HEK293 (cell line): ENCODE measurements around the gene TMEM151B.
A peak's percentile ranks its signal among the peaks of the same experiment; 100 is the strongest.

Source experiments
- CTCF ChIA-PET: fragments of 350-600 bp; formaldehyde crosslinking; extraction: SDS; loops from one replicate; lab custom pipeline; 2021; ENCODE audit warnings: antibody characterized with exemption; lab: Yijun Ruan, JAX
- POLR2A ChIA-PET: fragments of 300-600 bp; formaldehyde crosslinking; extraction: SDS; loops from one replicate; lab custom pipeline; 2020; ENCODE audit warnings: antibody characterized with exemption, inconsistent platforms; lab: Yijun Ruan, JAX
- H3K27ac ChIP-seq: fragments of 200-500 bp; sonication (Bioruptor generic); 2 replicates; pipeline ENCODE4 v1.5.1; 2014; ENCODE audit warnings: low read depth, low read length, control low read depth, inconsistent platforms; ENCODE audit errors: extremely low read depth
- H3K36me3 ChIP-seq, 2 experiments: fragments of 200-500 bp in 1 of 2; sonication (Bioruptor generic) in 1 of 2; 1 replicate in 1 of 2; 2 replicates in 1 of 2; pipeline ENCODE4 v1.5.1; 2014 to 2017; ENCODE audit warnings: inconsistent platforms in 2 of 2, low read length in 2 of 2; ENCODE audit not compliant: control insufficient read depth in 2 of 2, insufficient read depth in 1 of 2
- H3K4me1 ChIP-seq: fragments of 200-500 bp; sonication (Bioruptor generic); 2 replicates; pipeline ENCODE4 v1.5.1; 2014; ENCODE audit warnings: mild to moderate bottlenecking, low read length, inconsistent platforms; ENCODE audit not compliant: control insufficient read depth, insufficient read depth
- H3K4me3 ChIP-seq: 2 replicates; pipeline ENCODE4 v1.5.1; 2011; ENCODE audit warnings: low read depth, mild to moderate bottlenecking, control low read depth, low read length, moderate library complexity
- H3K9me3 ChIP-seq: fragments of 200-500 bp; sonication (Bioruptor generic); 2 replicates; pipeline ENCODE4 v1.5.1; 2014; ENCODE audit warnings: low read depth, low read length, inconsistent platforms; ENCODE audit not compliant: control insufficient read depth, insufficient read depth
- HOXC10 ChIP-seq: sonication (generic); formaldehyde crosslinking; IDR thresholded peaks from 2 replicates; pipeline ENCODE4 v1.8.1; 2023; ENCODE audit warnings: mild to moderate bottlenecking, missing genetic modification reagents
- KLF10 ChIP-seq: fragments of 450-650 bp; IDR thresholded peaks from 2 replicates; pipeline ENCODE4 v1.5.1; 2018; ENCODE audit warnings: missing biosample characterization, mild to moderate bottlenecking, missing genetic modification characterization
- KLF17 ChIP-seq: fragments of 450-650 bp; formaldehyde crosslinking; IDR thresholded peaks from 2 replicates; pipeline ENCODE4 v1.5.1; 2016; ENCODE audit warnings: missing biosample characterization, missing genetic modification characterization
- KLF9 ChIP-seq: fragments of 450-650 bp; formaldehyde crosslinking; IDR thresholded peaks from 2 replicates; pipeline ENCODE4 v1.5.1; 2016; ENCODE audit warnings: missing biosample characterization, missing genetic modification characterization, low read depth
- REST ChIP-seq: fragments of 450-650 bp; formaldehyde crosslinking; IDR thresholded peaks from 2 replicates; pipeline ENCODE4 v1.5.1; 2016; ENCODE audit warnings: missing biosample characterization, missing genetic modification characterization
- SALL2 ChIP-seq: fragments of 450-650 bp; formaldehyde crosslinking; IDR thresholded peaks from 2 replicates; pipeline ENCODE4 v1.5.0; 2017; ENCODE audit warnings: missing biosample characterization, mild to moderate bottlenecking, missing genetic modification characterization, borderline replicate concordance
- SP3 ChIP-seq: fragments of 450-650 bp; formaldehyde crosslinking; IDR thresholded peaks from 2 replicates; pipeline ENCODE4 v1.5.1; 2016; ENCODE audit warnings: missing biosample characterization, missing genetic modification characterization
- TRIM28 ChIP-seq: IDR thresholded peaks from 2 replicates; pipeline ENCODE4 v1.6.1; 2011; ENCODE audit warnings: low read length, control low read depth, borderline replicate concordance
- ZBTB1 ChIP-seq: fragments of 450-650 bp; formaldehyde crosslinking; IDR thresholded peaks from 2 replicates; pipeline ENCODE4 v1.5.1; 2016; ENCODE audit warnings: missing biosample characterization, missing genetic modification characterization
- ZBTB7A ChIP-seq: fragments of 450-650 bp; formaldehyde crosslinking; IDR thresholded peaks from 2 replicates; pipeline ENCODE4 v1.5.1; 2016; ENCODE audit warnings: low read depth, missing biosample characterization, missing genetic modification characterization
- ZNF121 ChIP-seq: fragments of 450-650 bp; formaldehyde crosslinking; IDR thresholded peaks from 2 replicates; pipeline ENCODE4 v1.5.1; 2016; ENCODE audit warnings: missing biosample characterization, missing genetic modification characterization
- ZNF214 ChIP-seq: fragments of 450-650 bp; formaldehyde crosslinking; IDR thresholded peaks from 2 replicates; pipeline ENCODE4 v1.5.1; 2017; ENCODE audit warnings: missing biosample characterization, mild to moderate bottlenecking, missing genetic modification characterization, borderline replicate concordance
- ZNF221 ChIP-seq: fragments of 450-650 bp; formaldehyde crosslinking; IDR thresholded peaks from 2 replicates; pipeline ENCODE4 v1.5.1; 2017; ENCODE audit warnings: missing biosample characterization, missing genetic modification characterization, borderline replicate concordance
- ZNF24 ChIP-seq: fragments of 450-650 bp; formaldehyde crosslinking; IDR thresholded peaks from 2 replicates; pipeline ENCODE4 v1.5.1; 2016; ENCODE audit warnings: missing biosample characterization, missing genetic modification characterization
- ZNF26 ChIP-seq: fragments of 450-650 bp; formaldehyde crosslinking; IDR thresholded peaks from 2 replicates; pipeline ENCODE4 v1.5.1; 2016; ENCODE audit warnings: missing biosample characterization, missing genetic modification characterization
- ZNF292 ChIP-seq: fragments of 450-650 bp; formaldehyde crosslinking; IDR thresholded peaks from 2 replicates; pipeline ENCODE4 v1.5.1; 2016; ENCODE audit warnings: low read depth, missing biosample characterization, missing genetic modification characterization, borderline replicate concordance
- ZNF433 ChIP-seq: fragments of 450-650 bp; formaldehyde crosslinking; IDR thresholded peaks from 2 replicates; pipeline ENCODE4 v1.5.1; 2016; ENCODE audit warnings: missing biosample characterization, missing genetic modification characterization, low read depth
- ZNF473 ChIP-seq: fragments of 450-650 bp; formaldehyde crosslinking; IDR thresholded peaks from 2 replicates; pipeline ENCODE4 v1.5.1; 2017; ENCODE audit warnings: missing biosample characterization, missing genetic modification characterization
- ZNF488 ChIP-seq: fragments of 450-650 bp; formaldehyde crosslinking; IDR thresholded peaks from 2 replicates; pipeline ENCODE4 v1.5.1; 2016; ENCODE audit warnings: missing biosample characterization, missing genetic modification characterization
- ZNF585B ChIP-seq: fragments of 450-650 bp; formaldehyde crosslinking; IDR thresholded peaks from 2 replicates; pipeline ENCODE4 v1.5.1; 2016; ENCODE audit warnings: missing biosample characterization, missing genetic modification characterization
- ZNF624 ChIP-seq: fragments of 450-650 bp; formaldehyde crosslinking; IDR thresholded peaks from 2 replicates; pipeline ENCODE4 v1.5.1; 2017; ENCODE audit warnings: missing biosample characterization, missing genetic modification characterization
- ZNF704 ChIP-seq: fragments of 450-650 bp; formaldehyde crosslinking; IDR thresholded peaks from 2 replicates; pipeline ENCODE4 v1.5.1; 2016; ENCODE audit warnings: missing biosample characterization, missing genetic modification characterization
- ZNF791 ChIP-seq: fragments of 450-650 bp; formaldehyde crosslinking; IDR thresholded peaks from 2 replicates; pipeline ENCODE4 v1.5.1; 2016; ENCODE audit warnings: missing biosample characterization, missing genetic modification characterization
- ZNF830 ChIP-seq: fragments of 450-650 bp; IDR thresholded peaks from 2 replicates; pipeline ENCODE4 v1.5.0; 2018; ENCODE audit warnings: missing biosample characterization, missing genetic modification characterization, low read depth, mild to moderate bottlenecking, moderate library complexity
- ZSCAN16 ChIP-seq: fragments of 450-650 bp; formaldehyde crosslinking; IDR thresholded peaks from 2 replicates; pipeline ENCODE4 v1.5.1; 2016; ENCODE audit warnings: missing biosample characterization, missing genetic modification characterization
- TF ChIP-seq, protein P1 (sequence below): fragments of 450-650 bp; formaldehyde crosslinking; IDR thresholded peaks from 2 replicates; pipeline ENCODE4 v1.5.1; 2016; ENCODE audit warnings: missing biosample characterization, missing genetic modification characterization

TMEM151B gene

GRCh38 chr6:44301106-44301505 lies 30.9 kb downstream of the TMEM151B start (continued):
- TF ChIP-seq ZNF830 (no peak), ZNF221 (no peak), ZNF121 (no peak), ZNF704 (tag by site-specific recombination) (no peak)

DNA sequence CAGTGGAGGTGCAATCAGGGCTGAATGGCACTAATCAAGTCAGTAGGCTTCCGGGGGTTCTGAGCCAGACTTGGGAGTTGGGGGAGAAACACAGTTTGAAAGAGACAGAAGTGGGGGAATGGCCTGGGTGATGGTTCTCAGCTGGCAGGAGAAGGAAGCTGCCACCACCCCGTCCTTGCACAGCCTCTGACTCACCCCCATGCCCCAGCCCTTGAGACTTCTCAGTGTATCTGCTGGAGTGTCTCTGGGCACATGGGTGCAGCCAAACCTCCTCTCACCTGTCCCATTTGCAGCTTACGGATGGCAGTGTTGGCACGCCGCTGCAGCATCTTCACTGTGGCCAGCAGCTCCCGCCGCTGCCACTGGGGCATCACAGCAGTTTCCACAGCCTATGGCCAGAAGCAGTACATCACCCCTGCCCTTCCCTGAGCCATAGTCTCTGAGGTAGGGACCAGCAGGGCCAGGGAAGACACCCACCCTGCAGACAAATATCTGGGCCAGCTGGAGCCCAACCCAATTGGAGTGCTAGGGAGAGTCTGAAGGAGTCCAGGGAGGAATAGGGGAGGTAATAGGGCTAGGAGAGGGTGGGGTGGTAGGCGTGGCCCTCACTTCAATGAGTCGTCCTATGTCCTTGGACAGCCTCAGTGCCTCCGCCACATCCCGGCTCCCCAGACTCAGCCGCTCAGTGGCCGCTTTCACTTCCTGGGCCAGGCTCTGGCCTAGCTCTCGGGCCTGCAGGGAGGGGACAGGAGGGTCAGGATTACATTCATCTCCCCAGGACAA lies 31.7 kb downstream of the TMEM151B start:
- Histone ChIP-seq H3K4me1 (no peaks in the 10 kb centered on the region; the same call in 1 of the 2 replicates), H3K9me3 (no peaks in the 10 kb centered on the region), H3K4me3 (no peak overlapping the region), H3K36me3 (peaks cover 19 to 74% of the 10 kb centered on the region in 2 experiments), H3K27ac (no peak overlapping the region)
- ChIA-PET POLR2A (interaction anchor here (0.6 to 1.4 kb wide), 4 partner anchors 11 to 103 kb away, joined by 3 to 5 read pairs (median 3); partner anchors contain the start of genes AARS2 and HSP90AB1), CTCF (interaction anchor here (0.5 to 7.1 kb wide), 8 partner anchors 12 to 130 kb away, joined by 3 to 117 read pairs (median 4); partner anchors contain the start of genes AARS2 and TMEM151B)
- TF ChIP-seq TRIM28 (no peak), KLF10 (tag by site-specific recombination) (no peak), ZNF791 (tag by site-specific recombination) (no peak), HOXC10 (no peak), SALL2 (tag by site-specific recombination) (no peak), ZNF214 (tag by site-specific recombination) (no peak), ZBTB7A (tag by site-specific recombination) (no peak), ZNF433 (no peak), ZBTB1 (tag by site-specific recombination) (no peak), ZNF121 (no peak), ZSCAN16 (no peak), KLF9 (tag by site-specific recombination) (peak; percentile 12; the same call in 1 of the 2 replicates), ZNF473 (tag by site-specific recombination) (no peak), ZNF624 (tag by site-specific recombination) (no peak), ZNF24 (no peak), REST (tag by site-specific recombination) (no peak), KLF17 (peak; percentile 76; the same call in 1 of the 2 replicates), ZNF585B (no peak), ZNF26 (no peak), ZNF488 (tag by site-specific recombination) (no peak), ZNF292 (tag by site-specific recombination) (no peak), SP3 (tag by site-specific recombination) (no peak)
- TF ChIP-seq, protein P1, sequence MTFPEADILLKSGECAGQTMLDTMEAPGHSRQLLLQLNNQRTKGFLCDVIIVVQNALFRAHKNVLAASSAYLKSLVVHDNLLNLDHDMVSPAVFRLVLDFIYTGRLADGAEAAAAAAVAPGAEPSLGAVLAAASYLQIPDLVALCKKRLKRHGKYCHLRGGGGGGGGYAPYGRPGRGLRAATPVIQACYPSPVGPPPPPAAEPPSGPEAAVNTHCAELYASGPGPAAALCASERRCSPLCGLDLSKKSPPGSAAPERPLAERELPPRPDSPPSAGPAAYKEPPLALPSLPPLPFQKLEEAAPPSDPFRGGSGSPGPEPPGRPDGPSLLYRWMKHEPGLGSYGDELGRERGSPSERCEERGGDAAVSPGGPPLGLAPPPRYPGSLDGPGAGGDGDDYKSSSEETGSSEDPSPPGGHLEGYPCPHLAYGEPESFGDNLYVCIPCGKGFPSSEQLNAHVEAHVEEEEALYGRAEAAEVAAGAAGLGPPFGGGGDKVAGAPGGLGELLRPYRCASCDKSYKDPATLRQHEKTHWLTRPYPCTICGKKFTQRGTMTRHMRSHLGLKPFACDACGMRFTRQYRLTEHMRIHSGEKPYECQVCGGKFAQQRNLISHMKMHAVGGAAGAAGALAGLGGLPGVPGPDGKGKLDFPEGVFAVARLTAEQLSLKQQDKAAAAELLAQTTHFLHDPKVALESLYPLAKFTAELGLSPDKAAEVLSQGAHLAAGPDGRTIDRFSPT (tag by site-specific recombination): no peak
